Hepatocyte (in vitro differentiated cells): ENCODE data around the gene HSD17B14.
"Not testable (repeated sequence)": the region's sequence is repeated elsewhere in the genome, so short reads cannot be mapped to it uniquely, and the experiment has no call there.

Experiments used
- EZH2 ChIP-seq: fragments of 200-600 bp; sonication (generic); IDR thresholded peaks from 2 replicates; pipeline ENCODE4 v1.6.1; 2016; ENCODE audit warnings: antibody characterized with exemption, mild to moderate bottlenecking, borderline replicate concordance
- EZH2phosphoT487 ChIP-seq: fragments of 200-600 bp; sonication (generic); IDR thresholded peaks from one replicate; pipeline ENCODE4 v1.6.1; 2018; ENCODE audit warnings: antibody characterized with exemption, mild to moderate bottlenecking, low read depth, moderate library complexity; ENCODE audit not compliant: unreplicated experiment, severe bottlenecking
- TF ChIP-seq, protein P1 (sequence below): fragments of 200-600 bp; sonication (generic); IDR thresholded peaks from 2 replicates; pipeline ENCODE4 v1.5.1; 2016; ENCODE audit warnings: antibody characterized with exemption, mild to moderate bottlenecking; ENCODE audit not compliant: poor library complexity

DNA sequence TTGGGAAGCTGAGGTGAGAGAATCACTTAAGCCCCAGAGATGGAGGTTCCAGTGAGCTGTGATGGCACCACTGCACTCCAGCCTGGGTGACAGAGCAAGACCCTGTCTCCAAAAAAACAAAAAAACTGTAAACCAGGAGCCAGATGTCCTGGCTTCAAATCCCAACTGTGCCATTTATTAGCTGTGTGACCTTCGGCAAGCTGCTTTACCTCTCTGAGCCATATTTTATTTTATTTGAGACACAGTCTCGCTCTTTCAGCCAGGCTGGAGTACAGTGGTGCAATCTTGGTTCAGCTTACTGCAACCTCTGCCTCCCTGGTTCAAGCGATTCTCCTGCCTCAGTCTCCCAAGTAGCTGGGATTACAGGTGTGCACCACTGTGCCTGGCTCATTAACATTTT, 10.4 kb upstream of the HSD17B14 start:
- not testable (repeated sequence) for TF ChIP-seq EZH2, EZH2phosphoT487
- TF ChIP-seq, protein P1, sequence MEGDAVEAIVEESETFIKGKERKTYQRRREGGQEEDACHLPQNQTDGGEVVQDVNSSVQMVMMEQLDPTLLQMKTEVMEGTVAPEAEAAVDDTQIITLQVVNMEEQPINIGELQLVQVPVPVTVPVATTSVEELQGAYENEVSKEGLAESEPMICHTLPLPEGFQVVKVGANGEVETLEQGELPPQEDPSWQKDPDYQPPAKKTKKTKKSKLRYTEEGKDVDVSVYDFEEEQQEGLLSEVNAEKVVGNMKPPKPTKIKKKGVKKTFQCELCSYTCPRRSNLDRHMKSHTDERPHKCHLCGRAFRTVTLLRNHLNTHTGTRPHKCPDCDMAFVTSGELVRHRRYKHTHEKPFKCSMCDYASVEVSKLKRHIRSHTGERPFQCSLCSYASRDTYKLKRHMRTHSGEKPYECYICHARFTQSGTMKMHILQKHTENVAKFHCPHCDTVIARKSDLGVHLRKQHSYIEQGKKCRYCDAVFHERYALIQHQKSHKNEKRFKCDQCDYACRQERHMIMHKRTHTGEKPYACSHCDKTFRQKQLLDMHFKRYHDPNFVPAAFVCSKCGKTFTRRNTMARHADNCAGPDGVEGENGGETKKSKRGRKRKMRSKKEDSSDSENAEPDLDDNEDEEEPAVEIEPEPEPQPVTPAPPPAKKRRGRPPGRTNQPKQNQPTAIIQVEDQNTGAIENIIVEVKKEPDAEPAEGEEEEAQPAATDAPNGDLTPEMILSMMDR: not testable (repeated sequence)
